BE2C (cell line): ENCODE results near the gene PTPRN2.

Experiments used
- DNase-seq: peaks from one replicate; pipeline ENCODE4 v3.0.0-alpha.2; 2020
- H3K27me3 ChIP-seq: fragments of 250-450 bp; sonication (Bioruptor Pico); 2 replicates; pipeline ENCODE4 v1.5.1; 2020; ENCODE audit warnings: mild to moderate bottlenecking
- H3K36me3 ChIP-seq: fragments of 250-450 bp; sonication (Bioruptor Pico); 2 replicates; pipeline ENCODE4 v1.5.1; 2020; ENCODE audit warnings: mild to moderate bottlenecking
- H3K4me1 ChIP-seq: fragments of 250-450 bp; sonication (Bioruptor Pico); 2 replicates; pipeline ENCODE4 v1.5.1; 2020
- H3K4me3 ChIP-seq: 2 replicates; pipeline ENCODE4 v1.5.1; 2011; ENCODE audit warnings: low read depth, low read length
- H3K9me3 ChIP-seq: fragments of 250-450 bp; sonication (Bioruptor Pico); 2 replicates; pipeline ENCODE4 v1.5.1; 2020
- TF ChIP-seq, protein P1 (sequence below): IDR thresholded peaks from 2 replicates; pipeline ENCODE4 v1.5.1; 2012; ENCODE audit warnings: mild to moderate bottlenecking, low read depth, low read length

PTPRN2 gene

DNA sequence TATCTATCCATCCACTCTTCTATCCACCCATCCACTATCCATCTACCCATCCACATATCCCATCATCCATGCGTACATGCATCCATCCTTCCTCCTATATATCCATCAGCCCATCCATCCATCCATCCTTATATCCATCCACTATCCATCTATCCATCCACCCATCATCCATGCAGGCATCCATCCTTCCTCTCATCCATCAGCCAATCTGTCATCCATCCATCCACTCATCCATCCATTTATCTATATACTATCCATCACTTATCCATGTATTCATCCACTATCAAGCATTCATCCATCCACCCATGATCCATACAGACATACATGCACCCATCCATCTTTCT is 765.0 kb downstream of the PTPRN2 start:
- H3K36me3 ChIP-seq: no peaks in the 10 kb centered on the region
- no peak overlapping the region for H3K4me3 ChIP-seq
- TF ChIP-seq, protein P1, sequence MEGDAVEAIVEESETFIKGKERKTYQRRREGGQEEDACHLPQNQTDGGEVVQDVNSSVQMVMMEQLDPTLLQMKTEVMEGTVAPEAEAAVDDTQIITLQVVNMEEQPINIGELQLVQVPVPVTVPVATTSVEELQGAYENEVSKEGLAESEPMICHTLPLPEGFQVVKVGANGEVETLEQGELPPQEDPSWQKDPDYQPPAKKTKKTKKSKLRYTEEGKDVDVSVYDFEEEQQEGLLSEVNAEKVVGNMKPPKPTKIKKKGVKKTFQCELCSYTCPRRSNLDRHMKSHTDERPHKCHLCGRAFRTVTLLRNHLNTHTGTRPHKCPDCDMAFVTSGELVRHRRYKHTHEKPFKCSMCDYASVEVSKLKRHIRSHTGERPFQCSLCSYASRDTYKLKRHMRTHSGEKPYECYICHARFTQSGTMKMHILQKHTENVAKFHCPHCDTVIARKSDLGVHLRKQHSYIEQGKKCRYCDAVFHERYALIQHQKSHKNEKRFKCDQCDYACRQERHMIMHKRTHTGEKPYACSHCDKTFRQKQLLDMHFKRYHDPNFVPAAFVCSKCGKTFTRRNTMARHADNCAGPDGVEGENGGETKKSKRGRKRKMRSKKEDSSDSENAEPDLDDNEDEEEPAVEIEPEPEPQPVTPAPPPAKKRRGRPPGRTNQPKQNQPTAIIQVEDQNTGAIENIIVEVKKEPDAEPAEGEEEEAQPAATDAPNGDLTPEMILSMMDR: no peak
- no peaks in the 10 kb centered on the region for H3K4me1 ChIP-seq
- no peaks in the 10 kb centered on the region; the same call in 1 of the 2 replicates for H3K9me3 ChIP-seq
- DNase-seq: no peak
- no peaks in the 10 kb centered on the region for H3K27me3 ChIP-seq

DNA sequence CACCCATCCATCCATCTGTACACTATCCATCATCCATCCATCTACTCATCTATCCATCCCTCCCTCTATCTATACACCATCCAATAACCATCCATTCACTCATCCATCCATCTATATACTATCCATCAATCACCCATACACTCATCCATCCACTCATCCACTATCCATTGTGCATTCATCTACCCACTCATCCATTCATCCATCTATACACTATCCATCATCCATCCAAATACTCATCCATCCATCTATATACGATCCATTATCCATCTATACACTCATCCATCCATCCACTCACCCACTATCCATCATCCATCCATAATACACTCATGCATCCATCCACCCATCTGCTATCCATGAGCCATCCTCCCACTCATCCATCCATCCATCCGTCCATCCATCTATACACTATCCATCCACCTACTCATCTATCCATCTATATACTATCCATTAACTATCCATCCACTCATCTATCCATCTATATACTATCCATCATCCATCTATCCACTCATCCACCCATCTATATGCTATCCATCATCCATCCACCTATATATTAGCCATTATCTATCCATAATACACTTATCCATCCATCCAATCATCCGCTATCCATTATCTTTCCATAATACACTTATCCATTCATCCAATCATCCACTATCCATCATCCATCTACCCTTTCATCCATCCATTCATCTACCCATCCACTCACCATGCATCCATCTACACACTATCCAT is 765.5 kb downstream of the PTPRN2 start:
- Histone ChIP-seq H3K4me3 (no peak overlapping the region), H3K36me3 (no peaks in the 10 kb centered on the region), H3K4me1 (no peaks in the 10 kb centered on the region), H3K9me3 (no peaks in the 10 kb centered on the region; the same call in 1 of the 2 replicates), H3K27me3 (no peaks in the 10 kb centered on the region)
- TF ChIP-seq, protein P1: no peak
- no peak for DNase-seq

DNA sequence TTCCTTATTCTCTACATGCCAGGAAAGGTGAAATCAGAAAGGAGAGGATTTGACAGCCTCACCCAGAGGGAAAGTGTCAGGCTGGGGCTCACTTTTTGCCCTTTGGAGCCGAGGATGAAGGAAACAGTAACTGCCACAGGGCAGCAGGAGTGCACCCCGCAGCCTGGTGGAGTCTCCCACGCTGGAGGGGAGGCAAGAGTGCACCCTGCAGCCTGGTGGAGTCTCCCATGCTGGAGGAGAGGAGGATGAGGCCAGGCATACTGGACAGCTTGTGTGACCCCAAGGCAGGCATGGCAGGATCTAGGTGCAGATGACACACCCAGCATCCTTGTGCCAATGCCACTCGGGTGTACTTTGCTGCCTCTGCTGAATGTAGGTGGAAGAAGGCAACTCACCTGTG is 766.8 kb downstream of the PTPRN2 start:
- TF ChIP-seq, protein P1: no peak
- no peaks in the 10 kb centered on the region for H3K4me1 ChIP-seq
- H3K9me3 ChIP-seq: no peaks in the 10 kb centered on the region; the same call in 1 of the 2 replicates
- no peaks in the 10 kb centered on the region for H3K36me3 ChIP-seq
- no peak overlapping the region for H3K4me3 ChIP-seq
- no peak for DNase-seq
- H3K27me3 ChIP-seq: no peaks in the 10 kb centered on the region

DNA sequence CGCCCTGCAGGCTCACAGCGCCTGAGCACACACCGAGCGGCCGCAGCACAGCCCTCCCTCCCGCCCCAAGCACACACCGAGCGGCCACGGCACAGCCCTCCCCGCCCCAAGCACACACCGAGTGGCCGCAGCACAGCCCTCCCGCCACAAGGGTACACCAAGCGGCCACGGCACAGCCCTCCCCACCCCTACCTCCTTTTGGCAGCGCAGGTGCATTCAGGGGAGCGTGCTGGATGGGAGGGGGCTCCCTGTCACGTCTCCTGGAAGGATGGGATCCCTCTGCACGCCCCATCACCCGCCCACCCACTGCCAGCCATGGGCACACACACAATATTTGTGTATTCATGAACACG is 768.2 kb downstream of the PTPRN2 start:
- H3K4me3 ChIP-seq: no peak overlapping the region
- TF ChIP-seq, protein P1: no peak

DNA sequence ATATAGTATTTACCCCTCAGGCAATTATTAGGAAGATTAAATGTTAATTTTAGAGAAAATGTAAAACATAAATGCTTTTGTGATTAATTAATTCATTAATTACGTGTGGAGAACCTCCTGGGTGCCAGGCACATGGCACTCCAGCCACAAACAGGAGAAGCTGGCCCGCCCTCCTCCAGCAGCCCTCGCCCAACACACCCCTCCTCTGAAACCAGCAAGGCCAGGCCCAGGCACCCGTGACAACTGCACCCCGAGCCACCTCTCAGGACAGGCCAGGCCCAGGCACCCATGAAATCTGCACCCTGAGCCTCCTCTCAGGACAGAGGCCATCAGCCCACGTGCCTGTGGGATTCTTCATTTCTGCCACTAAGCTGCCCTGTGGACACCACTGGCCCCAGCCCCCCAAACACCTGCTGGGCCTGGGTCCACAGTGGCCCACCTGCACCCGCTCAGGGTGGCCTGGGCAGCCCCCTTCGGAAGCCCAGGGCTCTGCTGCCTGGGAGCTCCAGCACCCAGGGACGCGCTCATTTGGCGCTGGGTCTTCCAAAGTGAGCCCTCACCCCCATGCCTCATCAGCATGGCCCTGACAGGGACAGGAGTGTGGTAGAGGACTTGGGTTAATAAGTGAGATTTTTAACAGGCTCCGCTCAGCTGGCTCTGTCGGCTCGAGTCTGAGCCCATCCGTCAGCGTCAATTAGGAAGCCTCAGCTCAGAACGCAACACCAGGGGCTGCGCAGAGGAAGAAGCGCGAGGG is 768.7 kb downstream of the PTPRN2 start:
- TF ChIP-seq, protein P1: no peak
- no peaks in the 10 kb centered on the region for H3K36me3 ChIP-seq
- no peaks in the 10 kb centered on the region for H3K4me1 ChIP-seq
- DNase-seq: no peak
- H3K27me3 ChIP-seq: no peaks in the 10 kb centered on the region
- no peak overlapping the region for H3K4me3 ChIP-seq
- no peaks in the 10 kb centered on the region; the same call in 1 of the 2 replicates for H3K9me3 ChIP-seq

More for the DNA sequence above, 768.2 kb downstream of the PTPRN2 start:
- Histone ChIP-seq H3K36me3 (no peaks in the 10 kb centered on the region), H3K4me1 (no peaks in the 10 kb centered on the region), H3K27me3 (no peaks in the 10 kb centered on the region), H3K9me3 (no peaks in the 10 kb centered on the region; the same call in 1 of the 2 replicates)
- no peak for DNase-seq
